ENCODE results near the gene BHLHA9.
"Not testable (repeated sequence)": the region's sequence is repeated elsewhere in the genome, so short reads cannot be mapped to it uniquely, and the experiment has no call there.

Gene BHLHA9

DNA sequence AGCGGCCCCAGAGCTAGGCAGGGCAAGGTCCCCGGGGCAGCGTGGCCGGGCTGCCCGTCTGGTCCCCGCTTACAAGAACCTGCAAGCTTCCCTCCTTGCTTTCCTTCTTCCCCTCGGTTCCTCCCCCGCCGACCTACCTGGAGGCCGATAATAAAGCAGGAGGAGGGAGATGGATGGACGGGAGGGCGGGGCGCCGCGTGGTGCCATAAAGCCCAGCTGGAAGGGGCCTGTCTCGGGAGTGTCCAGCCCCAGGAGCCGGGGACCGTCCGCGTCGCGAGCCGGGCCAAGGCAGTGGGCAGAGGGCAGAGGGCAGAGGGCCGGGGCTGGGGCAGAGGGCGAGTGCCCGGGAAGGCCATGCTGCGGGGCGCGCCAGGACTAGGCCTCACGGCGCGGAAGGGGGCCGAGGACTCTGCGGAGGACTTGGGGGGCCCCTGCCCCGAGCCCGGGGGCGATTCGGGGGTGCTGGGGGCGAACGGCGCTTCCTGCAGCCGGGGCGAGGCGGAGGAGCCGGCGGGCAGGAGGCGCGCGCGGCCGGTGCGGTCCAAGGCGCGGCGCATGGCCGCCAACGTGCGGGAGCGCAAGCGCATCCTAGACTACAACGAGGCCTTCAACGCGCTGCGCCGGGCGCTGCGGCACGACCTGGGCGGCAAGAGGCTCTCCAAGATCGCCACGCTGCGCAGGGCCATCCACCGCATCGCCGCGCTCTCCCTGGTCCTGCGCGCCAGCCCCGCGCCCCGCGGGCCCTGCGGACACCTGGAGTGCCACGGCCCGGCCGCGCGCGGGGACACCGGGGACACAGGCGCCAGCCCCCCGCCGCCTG is at the start of gene BHLHA9:
Gene BHLHA9 (plus strand): TSS at position 235 of the 820 bp plus-strand sequence. CDS start 120 bp downstream, at position 355.
- DNase-seq: no peak

DNA sequence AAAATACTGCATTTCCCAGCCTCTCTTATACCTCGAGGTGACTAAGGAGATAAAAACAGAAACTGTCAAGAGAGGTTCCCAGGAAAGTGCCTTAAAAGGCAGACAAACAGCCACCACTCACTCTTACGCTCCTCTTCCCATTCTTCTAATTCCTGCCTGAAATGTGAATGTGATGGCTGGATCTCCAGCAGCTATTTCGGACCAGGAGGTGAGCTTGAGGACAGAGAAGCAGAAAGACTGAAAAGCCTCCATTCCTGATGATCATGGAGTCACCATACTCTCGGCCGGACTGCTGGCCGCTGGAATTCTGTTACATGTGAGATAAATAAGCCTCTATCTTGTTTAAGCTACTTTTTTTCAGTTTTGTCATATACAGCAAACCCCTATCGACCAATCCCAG is 49.0 kb upstream of the BHLHA9 start:
- no peak for DNase-seq

DNA sequence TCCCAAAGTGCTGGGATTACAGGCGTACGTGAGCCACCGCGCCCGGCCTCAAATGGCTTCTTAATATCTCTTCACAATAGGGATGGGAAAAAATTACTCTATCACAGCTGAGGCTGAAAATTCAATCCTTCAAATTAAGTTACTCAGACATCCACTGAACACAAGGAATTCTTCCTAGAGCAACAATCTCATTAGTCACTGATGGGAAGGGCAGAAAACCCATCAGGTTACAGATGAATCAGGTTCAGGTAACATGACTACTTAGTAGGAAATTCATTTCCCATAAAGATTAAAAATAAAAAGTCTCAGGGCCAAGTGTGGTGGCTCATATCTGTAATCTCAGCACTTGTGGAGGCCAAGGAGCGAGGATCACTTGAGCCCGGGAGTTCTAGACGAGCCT is 47.9 kb upstream of the BHLHA9 start:
- DNase-seq: no peak

DNA sequence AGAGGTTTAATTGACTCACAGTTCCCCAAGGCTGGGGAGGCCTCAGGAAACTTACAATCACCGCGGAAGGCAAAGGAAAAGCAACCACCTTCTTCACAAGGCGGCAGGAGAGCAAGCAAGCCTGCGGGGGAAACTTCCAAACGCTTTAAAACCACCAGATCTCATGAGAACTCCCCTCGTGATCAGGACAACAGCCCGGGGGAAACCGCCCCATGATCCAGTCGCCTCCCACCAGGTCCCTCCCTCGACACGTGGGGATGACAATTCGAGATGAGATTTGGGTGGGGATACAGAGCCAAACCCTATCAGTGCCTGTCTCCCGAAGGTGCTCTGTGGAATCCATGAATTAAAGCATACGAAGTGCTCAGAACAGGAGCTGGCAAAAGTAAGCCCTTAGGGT is 46.6 kb upstream of the BHLHA9 start:
- no peak for DNase-seq

DNA sequence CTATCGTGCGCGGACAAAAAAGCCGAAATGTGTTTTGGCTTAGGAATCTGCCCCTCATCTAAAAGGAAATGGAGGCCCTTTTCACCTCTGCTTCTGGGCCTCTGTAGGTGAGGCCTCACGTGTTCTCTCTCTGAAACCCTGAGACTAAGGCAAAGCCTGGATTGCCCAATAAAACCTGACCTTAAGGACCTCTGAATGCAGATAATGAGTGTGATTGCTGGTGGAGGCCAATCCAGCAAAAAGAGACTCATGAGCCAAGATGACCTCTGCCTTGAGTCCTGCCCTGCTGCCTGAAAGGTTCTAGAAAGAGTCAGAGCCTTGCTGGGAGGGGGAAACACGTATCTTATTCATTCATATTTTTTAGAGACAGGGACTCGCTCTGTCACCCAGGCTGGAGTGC is 45.9 kb upstream of the BHLHA9 start:
- no peak for DNase-seq

DNA sequence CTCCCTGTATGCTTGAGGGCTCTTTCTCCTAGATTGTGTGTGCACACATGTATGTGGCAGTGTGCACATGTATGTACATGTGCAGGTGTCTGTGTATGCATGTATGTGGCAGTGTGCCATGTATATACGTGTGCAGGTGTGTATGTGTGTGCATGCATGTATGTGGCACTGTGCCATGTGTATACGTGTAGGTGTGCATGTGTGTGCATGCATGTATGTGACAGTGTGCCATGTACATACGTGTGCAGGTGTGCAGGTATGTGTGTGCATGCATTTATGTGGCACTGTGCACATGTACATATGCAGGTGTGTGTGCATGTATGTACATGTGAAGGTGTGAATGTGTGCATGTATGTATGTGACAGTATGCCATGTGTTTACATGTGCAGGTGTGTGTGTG is 43.9 kb upstream of the BHLHA9 start:
- no peak for DNase-seq

DNA sequence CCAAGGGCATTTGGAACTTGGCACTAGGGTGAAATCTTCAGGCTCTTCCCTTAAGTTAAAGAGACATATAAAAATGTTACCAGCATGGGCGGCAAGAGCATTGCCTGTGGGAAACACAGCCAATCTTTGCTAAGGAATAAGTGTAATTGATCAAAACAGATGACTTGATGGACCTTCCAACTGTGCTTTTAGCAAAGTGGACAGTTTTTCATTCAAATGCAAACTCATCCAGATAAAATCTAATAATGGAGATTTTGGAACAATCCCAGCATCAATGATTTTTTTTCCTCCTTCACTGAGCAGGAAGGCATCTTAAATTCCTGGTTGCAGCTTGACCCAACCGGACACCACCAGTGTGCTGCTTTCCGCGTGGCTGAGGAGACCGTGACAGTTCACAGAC is 42.9 kb upstream of the BHLHA9 start:
- DNase-seq: no peak

DNA sequence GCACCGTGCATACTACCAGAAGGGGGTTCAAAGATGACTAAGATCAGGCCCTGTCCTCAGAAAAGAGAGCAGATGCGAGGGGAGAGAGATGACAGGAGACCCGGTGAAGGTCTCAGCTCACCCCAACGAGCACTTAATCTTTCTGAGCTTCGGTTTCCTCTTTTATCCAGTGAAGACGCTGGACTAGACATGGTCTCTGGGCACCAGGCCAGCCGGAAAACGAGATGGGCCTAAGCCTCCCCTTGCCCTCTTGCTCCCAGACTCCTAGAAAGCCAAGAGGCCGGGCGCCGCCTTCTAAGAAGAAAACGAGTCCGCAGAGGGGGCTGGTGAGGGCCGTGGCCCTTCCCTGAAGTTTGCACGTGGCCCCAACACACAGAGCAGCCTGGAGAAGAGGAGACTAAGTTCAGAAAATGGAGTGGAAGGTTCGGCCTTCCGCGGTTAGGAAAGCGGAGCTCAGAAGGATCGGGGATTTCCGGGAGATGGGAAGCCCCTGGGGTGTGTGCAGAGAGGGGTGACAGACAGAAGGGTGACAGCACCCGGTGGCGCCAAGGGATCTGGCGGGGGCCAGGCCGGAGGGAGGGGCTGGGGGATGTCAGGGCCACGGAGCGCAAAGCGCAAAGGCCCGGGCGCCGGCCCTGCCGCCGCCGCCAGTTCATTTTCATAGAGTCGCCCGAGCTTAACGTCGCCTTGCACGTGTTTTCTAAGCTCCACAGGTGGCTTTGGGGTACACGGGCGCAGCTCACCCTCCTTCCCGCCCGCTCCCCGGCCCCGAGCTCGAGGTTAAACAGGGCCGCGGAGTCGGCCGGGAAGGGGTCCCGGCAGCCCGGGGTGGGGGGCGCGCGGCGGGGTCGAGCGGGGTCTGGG is 42.1 kb upstream of the BHLHA9 start:
- DNase-seq: no peak

DNA sequence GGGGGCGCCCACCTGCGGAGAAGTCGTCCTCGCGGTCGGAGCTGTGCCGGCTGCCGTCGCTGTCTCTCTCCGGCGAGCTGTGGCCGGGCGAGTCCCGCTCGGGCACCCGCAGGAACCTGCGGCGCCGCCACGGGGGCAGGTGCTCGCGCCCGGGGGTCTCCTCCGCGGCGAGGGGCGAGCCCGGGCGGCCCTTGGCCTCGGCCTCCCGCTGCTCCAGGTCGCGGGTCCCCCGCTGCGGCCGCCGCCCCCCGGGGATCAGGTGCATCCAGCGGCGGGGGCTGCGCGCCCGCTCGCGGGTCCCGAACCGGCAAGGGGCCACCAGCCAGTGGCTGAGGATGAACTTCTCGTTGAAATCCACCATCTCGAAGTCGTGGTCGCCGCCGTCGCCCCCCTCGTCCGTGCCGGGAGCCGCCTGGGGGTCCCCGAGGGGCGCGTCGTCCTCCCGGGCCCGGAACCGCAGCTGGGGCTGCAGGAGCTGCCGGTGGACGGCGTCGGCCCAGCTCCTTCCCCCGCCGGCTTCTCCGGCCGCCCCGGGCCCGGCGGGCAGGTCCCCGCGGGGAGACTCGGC is 41.4 kb upstream of the BHLHA9 start:
- DNase-seq: no peak

DNA sequence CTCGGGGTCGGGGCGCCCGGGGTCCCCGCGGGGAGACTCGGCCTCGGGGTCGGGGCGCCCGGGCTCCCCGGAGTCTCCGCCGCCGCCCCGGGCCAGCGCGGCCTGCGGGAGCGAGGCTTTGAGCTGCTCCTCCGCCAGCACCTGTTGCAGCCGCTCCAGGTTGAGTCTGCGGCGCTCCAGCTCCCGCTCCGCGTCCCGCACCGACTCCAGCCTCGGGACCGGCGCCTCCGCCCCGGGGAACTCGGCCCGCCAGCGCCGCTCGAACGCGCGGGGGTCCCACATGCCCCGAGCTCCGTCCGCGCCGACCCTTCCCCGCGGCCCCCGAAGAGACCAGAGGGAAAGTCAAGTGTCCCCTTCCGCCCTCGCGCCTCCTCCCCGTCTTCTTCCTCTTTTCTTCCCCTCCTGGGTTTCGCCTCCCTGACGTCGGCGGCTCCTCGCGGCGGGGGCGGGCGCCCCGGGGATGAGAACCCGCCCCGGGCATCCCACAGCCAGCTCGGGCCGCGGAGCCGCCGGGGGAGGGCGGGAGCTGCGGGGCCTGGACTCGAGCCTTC is 40.8 kb upstream of the BHLHA9 start:
- peak; percentile 39 for DNase-seq

DNA sequence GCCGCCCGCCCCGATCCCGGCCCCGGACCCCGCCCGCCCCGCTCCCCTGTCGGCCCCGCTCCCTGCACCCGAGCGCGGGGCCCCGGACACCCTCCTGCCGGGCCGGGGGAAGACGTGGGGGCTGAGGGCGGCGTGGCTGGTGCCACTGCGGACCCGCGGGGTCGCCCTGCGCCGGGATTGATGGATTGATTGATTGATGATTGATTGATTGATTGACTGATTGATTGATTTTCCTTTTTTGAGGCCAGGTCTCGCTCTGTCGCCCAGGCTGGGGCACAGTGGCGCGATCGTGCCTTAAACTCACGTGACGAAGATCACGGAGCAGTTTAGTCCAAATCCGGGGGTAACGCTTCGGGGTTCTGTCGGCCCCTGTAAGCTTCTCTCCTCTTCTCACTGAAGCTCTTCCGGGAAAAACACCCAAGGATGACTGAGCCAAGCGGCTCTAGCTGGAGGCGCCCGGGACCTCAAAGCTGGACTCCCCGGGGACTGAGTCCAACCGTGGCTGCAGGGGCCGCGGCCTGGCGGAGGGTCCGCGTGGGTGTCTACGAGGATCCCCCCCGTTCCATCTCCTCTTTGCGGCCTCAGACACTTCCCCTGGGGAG is 40.2 kb upstream of the BHLHA9 start:
- no peak for DNase-seq

DNA sequence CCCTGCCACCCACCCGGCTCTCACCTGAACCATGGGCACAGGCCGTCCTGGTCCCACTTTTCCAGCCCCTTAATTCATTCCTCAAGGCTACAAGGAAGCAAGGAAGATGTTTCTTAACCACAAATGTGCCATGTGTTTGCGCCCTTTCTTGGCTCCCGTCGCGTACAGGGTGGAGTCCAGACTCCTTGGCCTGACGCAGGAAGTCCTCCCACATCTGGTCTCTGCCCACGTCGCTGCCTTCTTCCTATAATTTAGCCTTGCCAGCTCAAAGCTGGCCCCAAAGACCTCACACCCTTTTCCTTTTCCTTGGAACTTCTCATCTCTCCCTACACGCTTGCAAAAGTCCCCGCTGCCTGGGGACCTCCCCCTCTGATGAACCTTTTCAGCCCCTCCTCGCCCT is 38.8 kb upstream of the BHLHA9 start:
- no peak for DNase-seq

DNA sequence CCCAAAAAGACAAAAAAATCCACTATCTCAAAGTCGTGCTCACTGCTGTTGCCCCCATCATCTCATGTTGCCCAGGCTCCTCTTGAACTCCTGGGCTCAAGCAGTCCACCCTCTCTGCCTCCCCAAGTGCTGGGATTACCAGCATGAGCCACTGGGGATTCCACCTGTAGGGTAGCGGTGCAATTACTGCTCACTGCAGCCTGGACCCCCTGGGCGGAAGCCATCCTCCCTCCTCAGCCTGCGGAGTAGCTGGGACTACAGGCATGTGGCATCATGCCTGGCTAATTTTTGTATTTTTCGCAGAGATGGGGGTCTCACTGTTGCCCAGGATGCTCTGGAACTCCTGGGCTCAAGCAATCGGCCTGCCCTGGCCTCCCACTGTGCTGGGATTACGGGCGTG is 37.9 kb upstream of the BHLHA9 start:
- no peak for DNase-seq

DNA sequence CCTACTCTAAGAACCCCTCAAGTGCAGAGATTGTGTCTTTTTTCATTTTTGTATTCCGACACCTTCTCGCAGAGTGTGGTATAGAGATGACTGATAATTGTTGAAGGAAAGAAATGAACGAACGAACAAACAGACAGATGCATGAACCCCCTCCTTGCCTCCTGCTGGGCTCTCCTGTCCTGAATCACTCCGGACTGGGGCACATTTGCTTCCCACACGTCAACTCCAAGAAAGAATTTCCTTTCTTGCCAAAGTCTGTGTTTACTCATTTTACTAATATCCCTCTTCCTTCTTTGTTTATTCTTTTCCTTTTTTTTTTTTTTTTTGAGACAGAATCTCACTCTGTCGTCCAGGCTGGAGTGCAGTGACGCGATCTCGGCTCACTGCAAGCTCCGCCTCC is 37.5 kb upstream of the BHLHA9 start:
- DNase-seq: no peak

DNA sequence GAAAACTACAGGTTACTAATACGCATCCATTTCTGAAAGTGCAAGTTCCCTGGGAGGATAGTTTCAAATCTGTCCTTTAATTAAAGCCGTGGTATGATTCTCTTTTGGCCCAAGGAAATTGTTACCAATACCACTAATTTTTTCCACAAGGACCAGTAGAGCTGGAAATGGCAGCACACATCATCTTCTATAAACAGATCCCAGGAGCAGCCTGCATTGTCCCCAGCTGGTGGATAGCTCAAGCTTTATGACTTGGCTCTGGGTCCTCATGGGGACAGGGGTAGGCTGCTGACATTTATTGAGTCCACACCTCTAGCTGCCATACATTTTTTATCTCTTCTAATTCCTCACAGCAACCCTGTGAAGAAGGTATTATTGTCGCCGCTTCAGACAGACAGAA is 35.8 kb upstream of the BHLHA9 start:
- DNase-seq: no peak

DNA sequence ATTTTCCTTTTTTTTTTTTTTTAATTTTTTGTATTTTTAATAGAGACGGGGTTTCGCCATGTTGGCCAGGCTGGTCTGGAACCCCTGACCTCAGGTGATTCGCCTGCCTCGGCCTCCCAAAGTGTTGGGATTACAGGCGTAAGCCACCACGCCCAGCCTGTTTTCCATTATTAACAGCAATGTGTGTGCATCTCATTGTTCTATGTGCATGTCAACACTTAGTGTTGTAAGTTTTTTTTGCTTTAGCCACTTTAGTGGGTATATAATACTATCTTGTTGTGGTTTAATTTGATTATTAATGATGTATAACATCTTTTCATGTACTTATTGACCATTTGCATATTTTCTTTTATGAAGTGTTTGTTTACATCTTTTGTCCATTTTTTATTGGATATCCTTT is 32.8 kb upstream of the BHLHA9 start:
- DNase-seq: no peak

DNA sequence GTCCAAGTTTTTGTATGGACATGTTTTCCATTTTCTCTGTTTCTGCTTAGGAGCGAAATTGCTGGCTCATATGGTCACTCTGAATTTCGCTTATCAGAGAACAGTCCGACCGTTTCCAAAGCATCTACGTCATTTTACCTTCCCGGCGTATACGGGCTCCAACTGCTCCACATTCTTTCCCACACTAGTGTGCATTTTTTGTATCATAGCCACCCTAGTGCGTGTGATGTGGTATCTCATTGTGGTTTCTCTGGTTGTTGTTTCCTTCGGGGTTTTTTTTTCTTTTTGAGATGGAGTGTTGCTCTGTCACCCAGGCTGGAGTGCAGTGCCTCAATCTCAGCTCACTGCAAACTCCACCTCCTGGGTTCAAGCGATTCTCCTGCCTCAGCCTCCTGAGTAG is 31.0 kb upstream of the BHLHA9 start:
- DNase-seq: no peak

DNA sequence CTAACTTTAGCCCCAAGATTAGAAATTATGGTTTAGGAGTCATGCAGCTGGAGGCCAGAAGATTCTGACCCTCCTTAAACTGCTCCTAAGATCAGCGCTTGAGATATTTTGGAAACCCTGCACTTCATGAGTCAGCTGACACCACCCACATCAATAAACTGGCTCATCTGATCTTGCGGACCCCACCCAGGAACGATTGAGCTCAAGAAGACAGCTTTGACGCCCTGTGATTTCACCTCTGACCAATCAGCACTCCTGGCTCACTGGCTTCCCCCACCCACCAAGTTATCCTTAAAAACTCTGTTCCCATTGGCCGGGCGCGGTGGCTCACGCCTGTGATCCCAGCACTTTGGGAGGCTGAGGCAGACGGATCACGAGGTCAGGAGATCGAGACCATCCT is 29.8 kb upstream of the BHLHA9 start:
- DNase-seq: not testable (repeated sequence)

DNA sequence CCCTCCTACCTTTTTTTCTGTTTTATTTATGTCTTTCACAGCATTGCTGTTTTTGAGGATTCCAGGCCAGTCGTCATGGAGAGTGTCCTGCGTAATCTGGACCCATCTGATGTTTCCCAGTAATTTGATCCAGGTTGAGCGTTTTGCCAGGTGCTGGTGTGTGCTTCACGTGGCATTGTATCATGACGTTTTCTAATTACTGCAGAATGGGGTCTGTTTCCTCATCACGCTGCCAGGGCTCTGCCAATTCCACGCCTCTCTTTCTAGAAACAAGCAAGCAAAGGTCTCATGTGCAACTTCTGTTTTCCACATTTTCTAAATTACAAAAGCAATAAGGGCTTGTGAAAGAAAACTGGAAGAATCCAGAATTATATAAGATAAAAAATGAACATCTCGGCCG is 28.3 kb upstream of the BHLHA9 start:
- no peak for DNase-seq

DNA sequence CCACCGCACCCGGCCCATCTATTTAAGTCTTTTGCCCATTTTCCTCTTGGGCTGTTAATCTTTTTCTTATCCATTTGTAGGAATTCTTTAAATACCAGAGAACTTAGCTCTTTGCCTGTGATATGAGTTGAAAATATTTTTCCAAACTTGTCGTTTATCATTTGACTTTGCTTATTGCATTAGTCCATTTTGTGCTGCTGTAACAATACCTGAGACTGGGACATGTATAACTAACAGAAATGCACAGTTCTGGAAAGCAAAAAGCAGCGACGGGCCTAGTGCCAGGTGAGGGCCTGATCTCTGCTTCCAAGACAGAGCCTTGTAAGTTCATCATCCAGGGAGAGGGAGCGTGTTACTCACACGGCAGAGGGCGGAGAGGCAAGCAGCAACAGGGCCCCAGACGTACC is 25.6 kb upstream of the BHLHA9 start:
- DNase-seq: no peak

DNA sequence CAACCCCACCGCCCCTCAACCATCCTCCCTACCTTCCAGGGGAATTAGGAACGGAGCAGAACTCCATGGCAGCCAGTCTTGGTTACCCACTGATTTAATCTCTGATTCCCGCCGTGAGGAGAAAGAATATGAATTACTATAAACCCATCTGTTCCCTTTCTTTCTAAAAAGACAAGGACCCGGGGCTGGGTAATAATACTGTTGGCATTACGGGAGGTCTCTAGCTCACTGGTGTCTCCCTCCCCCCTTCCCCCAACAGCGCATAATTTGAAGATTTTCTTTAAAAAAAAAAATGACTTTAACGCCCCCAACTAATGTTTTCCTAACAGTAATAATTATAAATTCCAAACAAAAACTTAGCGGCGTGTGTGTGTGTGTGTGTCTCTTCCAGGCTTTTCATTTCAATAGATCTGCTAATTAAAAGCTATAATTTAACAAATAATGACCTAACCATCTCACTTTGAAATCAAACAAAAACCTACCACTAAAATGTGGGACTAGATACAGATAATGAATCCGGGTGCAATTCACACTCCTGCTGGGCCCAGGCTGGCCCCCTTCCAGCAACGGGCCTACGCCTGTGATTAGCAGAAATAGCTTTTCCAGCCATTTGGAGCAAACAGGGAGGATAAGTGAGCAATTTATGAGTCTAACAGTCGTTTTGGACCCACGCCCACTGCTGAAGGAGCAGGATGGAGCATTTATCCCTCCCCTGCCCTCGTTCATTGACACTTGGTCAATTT is 18.2 kb upstream of the BHLHA9 start:
- DNase-seq: no peak

DNA sequence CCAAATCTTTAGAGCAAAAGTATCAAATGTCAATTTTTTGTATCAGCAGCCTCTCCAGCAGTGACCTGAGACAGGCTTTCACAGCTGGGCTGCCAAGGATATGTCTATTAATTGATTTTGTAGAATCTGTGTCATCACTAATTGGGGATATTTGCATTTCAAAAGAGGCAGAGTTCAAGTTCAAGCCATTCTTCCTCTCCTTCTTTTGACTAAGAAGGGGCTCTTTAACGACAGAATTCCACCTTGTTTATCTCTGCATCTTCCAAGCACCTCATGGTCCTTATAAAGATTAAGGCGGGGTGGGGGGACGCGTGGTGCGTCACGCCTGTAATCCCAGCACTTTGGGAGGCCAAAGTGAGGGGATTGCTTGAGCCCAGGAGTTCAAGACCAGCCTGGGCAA is 15.2 kb upstream of the BHLHA9 start:
- no peak for DNase-seq

Data from stimulated activated CD4-positive, alpha-beta T cell treated with anti-CD3 and anti-CD28 coated beads, Interleukin-12 subunit alpha, Interleukin-12 subunit beta, amount 100 ng/mL, for 4 hours (primary cell).